Islet precursor cell (in vitro differentiated cells): Measurements from ENCODE around the gene ISM1.

Experiments used
- DNase-seq: peaks from one replicate; pipeline ENCODE4 v3.0.0-alpha.2; 2018

The ISM1 gene

GRCh38 chr20:13220904-13221297, at the start of gene ISM1:
Gene ISM1 (plus strand): TSS chr20:13221274. CDS start chr20:13221777, 503 bp downstream.
- peak; percentile 67 for DNase-seq

GRCh38 chr20:13173201-13173600, 47.9 kb upstream of the ISM1 start:
- no peak for DNase-seq

- DNase-seq: no peak
Observed at GRCh38 chr20:13174402-13174801, 46.7 kb upstream of the ISM1 start.

GRCh38 chr20:13180986-13181889, 39.8 kb upstream of the ISM1 start:
- DNase-seq: no peak

- DNase-seq: no peak
Observed at GRCh38 chr20:13183005-13183404, 38.1 kb upstream of the ISM1 start.

GRCh38 chr20:13186043-13186774, 34.9 kb upstream of the ISM1 start:
- no peak for DNase-seq

GRCh38 chr20:13187899-13188298, 33.2 kb upstream of the ISM1 start:
- no peak for DNase-seq

- no peak for DNase-seq
Observed at GRCh38 chr20:13199279-13199678, 21.8 kb upstream of the ISM1 start.

- no peak for DNase-seq
Observed at GRCh38 chr20:13200767-13201500, 20.1 kb upstream of the ISM1 start.

- DNase-seq: no peak
Observed at GRCh38 chr20:13202565-13202964, 18.5 kb upstream of the ISM1 start.

- DNase-seq: no peak
Observed at GRCh38 chr20:13205425-13205824, 15.6 kb upstream of the ISM1 start.

- no peak for DNase-seq
Observed at GRCh38 chr20:13205848-13206434, 15.1 kb upstream of the ISM1 start.

GRCh38 chr20:13207016-13207415, 14.1 kb upstream of the ISM1 start:
- DNase-seq: no peak

GRCh38 chr20:13211956-13212618, 9.0 kb upstream of the ISM1 start:
- no peak for DNase-seq

- no peak for DNase-seq
Observed at GRCh38 chr20:13212750-13213149, 8.3 kb upstream of the ISM1 start.

GRCh38 chr20:13213335-13213734, 7.7 kb upstream of the ISM1 start:
- DNase-seq: no peak

GRCh38 chr20:13216533-13216932, 4.5 kb upstream of the ISM1 start:
- DNase-seq: no peak

- no peak for DNase-seq
Observed at GRCh38 chr20:13219327-13220193, 1.5 kb upstream of the ISM1 start.

- peak; percentile 82 for DNase-seq
Observed at GRCh38 chr20:13220194-13220903, 725 bp upstream of the ISM1 start.

GRCh38 chr20:13221313-13221672, 219 bp downstream of the ISM1 start:
- DNase-seq: no peak
